ENCODE data around the gene HRH3.

DNA sequence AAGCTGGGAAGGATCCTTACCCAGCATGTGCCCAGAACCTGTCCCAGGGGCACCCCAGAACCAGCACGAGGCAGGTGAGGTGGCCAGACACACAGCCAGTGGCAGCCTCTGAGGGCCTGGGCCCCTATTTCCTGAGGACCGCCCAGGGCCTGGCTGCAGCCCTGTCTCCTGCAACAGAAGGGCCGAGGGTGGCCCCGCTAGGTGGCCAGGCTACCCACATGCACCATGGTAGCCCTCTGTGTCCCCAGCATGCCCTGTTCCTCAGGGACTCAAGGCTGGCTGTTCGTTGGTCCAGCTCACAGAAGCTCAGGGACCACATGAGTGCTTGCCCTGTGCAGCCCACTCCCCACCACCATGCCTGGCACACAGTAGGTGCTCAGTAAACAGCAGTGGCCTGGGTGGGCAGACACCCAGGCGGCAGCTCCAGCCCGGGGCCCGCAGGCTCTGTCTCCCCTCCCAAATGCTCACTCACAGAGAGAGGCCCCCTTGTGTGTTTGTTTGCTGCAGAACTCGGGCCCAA, 8.2 kb downstream of the HRH3 start:
- TF ChIP-seq, protein P1, sequence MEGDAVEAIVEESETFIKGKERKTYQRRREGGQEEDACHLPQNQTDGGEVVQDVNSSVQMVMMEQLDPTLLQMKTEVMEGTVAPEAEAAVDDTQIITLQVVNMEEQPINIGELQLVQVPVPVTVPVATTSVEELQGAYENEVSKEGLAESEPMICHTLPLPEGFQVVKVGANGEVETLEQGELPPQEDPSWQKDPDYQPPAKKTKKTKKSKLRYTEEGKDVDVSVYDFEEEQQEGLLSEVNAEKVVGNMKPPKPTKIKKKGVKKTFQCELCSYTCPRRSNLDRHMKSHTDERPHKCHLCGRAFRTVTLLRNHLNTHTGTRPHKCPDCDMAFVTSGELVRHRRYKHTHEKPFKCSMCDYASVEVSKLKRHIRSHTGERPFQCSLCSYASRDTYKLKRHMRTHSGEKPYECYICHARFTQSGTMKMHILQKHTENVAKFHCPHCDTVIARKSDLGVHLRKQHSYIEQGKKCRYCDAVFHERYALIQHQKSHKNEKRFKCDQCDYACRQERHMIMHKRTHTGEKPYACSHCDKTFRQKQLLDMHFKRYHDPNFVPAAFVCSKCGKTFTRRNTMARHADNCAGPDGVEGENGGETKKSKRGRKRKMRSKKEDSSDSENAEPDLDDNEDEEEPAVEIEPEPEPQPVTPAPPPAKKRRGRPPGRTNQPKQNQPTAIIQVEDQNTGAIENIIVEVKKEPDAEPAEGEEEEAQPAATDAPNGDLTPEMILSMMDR (IDR thresholded peaks at IDR 0.05; ENCODE audit: insufficient read depth, low read length, poor library complexity, severe bottlenecking): no peak
- TF ChIP-seq EZH2phosphoT487 (conservative IDR thresholded peaks at IDR 0.05; ENCODE audit: low read length): no peak

Measured in SU-DHL-6 (cell line).